Lower leg skin (tissue), 4 donors: ENCODE results near the gene TEX28. TPM values are rescaled to one million over a fixed set of nuclear protein-coding genes. Genes with fewer than 3 reads are reported as not detected.

Experiments used
- DNase-seq, 2 donors: peaks; one replicate each; pipeline ENCODE4 v3.0.0-alpha.2; 2019; ENCODE audit warnings: low spot score in 2 of 2
- H3K4me3 ChIP-seq: fragments of 200-600 bp; sonication (generic); 2 replicates; pipeline ENCODE4 v1.5.1; 2017; ENCODE audit warnings: mild to moderate bottlenecking, low read depth; ENCODE audit not compliant: poor library complexity, severe bottlenecking
- CTCF ChIP-seq, 3 donors: fragments of 450-650 bp; IDR thresholded peaks; one replicate each; pipeline ENCODE4 v1.5.1; 2016; ENCODE audit warnings: antibody characterized with exemption in 3 of 3, mild to moderate bottlenecking in 3 of 3, moderate library complexity in 2 of 3
- POLR2A ChIP-seq, 2 donors: fragments of 450-650 bp; IDR thresholded peaks; one replicate each; pipeline ENCODE4 v1.6.1; 2016 to 2017; ENCODE audit warnings: antibody characterized with exemption in 2 of 2, mild to moderate bottlenecking in 1 of 2, moderate library complexity in 1 of 2
- WGBS, 2 donors: methylation state at CpG; one replicate each; pipeline ENCODE4 v1.1.5; 2018; 5-methylcytosine and 5-hydroxymethylcytosine counted together
- intact Hi-C: fragments of 100-400 bp; cut with DNase I; formaldehyde crosslinking; loops from one replicate; pipeline ENCODE4 v1.15.0; 2023; ENCODE audit warnings: low total_unique reads
- total RNA-seq, 4 donors: library from RNA; depleted of rRNA; stranded (reverse); fragments of >200 nt; gene quantifications; one replicate each; pipeline ENCODE4 v1.1.0, GENCODE V29; 2016

TEX28 gene
- total RNA-seq, 4 donors from 2014 or later: 1.1 to 2.4 TPM; not detected in 2

GRCh38 chrX:154322890-154323289 is 28.0 kb upstream of the TEX28 start:
- TF ChIP-seq POLR2A (IDR thresholded peaks at IDR 0.05) (no peak), CTCF (IDR thresholded peaks at IDR 0.05) (no peak)
- no peak for DNase-seq
- WGBS, 2 donors: 72 to 80% methylated on average over 10 of the region's 10 CpGs
- intact Hi-C loops: no loop called here
- H3K4me3 ChIP-seq: no peak overlapping the region

GRCh38 chrX:154321594-154321993 is 26.7 kb upstream of the TEX28 start:
- TF ChIP-seq CTCF (IDR thresholded peaks at IDR 0.05) (no peak), POLR2A (IDR thresholded peaks at IDR 0.05) (no peak)
- intact Hi-C loops: no loop called here

GRCh38 chrX:154321152-154321551 is 26.2 kb upstream of the TEX28 start:
- WGBS, 2 donors: 72 to 77% methylated on average over 3 to 7 of the region's 7 CpGs

More at GRCh38 chrX:154321594-154321993, 26.7 kb upstream of the TEX28 start:
- H3K4me3 ChIP-seq: no peak overlapping the region
- DNase-seq: no peak
- 65 to 71% methylated on average over 7 to 10 of the region's 10 CpGs for WGBS, 2 donors

GRCh38 chrX:154320406-154320805 is 25.5 kb upstream of the TEX28 start:
- TF ChIP-seq CTCF (IDR thresholded peaks at IDR 0.05) (no peak), POLR2A (IDR thresholded peaks at IDR 0.05) (no peak)
- WGBS, 2 donors: 91 to 96% methylated on average over 8 to 11 of the region's 11 CpGs
- no peak for DNase-seq
- intact Hi-C loops: no loop called here
- H3K4me3 ChIP-seq: no peak overlapping the region

More at GRCh38 chrX:154321152-154321551, 26.2 kb upstream of the TEX28 start:
- no peak for DNase-seq
- intact Hi-C loops: no loop called here
- TF ChIP-seq POLR2A (IDR thresholded peaks at IDR 0.05) (no peak), CTCF (IDR thresholded peaks at IDR 0.05) (no peak)
- no peak overlapping the region for H3K4me3 ChIP-seq

GRCh38 chrX:154317391-154317995 is 22.6 kb upstream of the TEX28 start:
- no peak overlapping the region for H3K4me3 ChIP-seq
- WGBS, 2 donors: 12 to 37% methylated on average over 7 of the region's 7 CpGs
- intact Hi-C loops: no loop called here
- no peak for TF ChIP-seq POLR2A (IDR thresholded peaks at IDR 0.05)
- TF ChIP-seq CTCF (IDR thresholded peaks at IDR 0.05): no peak
- DNase-seq: no peak

- no peak for DNase-seq
- WGBS, 2 donors: 76 to 85% methylated on average over 3 of the region's 3 CpGs
- intact Hi-C loops: no loop called here
- TF ChIP-seq POLR2A (IDR thresholded peaks at IDR 0.05): no peak
- no peak for TF ChIP-seq CTCF (IDR thresholded peaks at IDR 0.05)
- H3K4me3 ChIP-seq: no peak overlapping the region
Observed at GRCh38 chrX:154315416-154315815, 20.5 kb upstream of the TEX28 start.
